Stimulated activated naive CD8-positive, alpha-beta T cell treated with anti-CD3 and anti-CD28 coated beads, Interleukin-15, amount 100 ng/mL, for 72 hours (primary cell): ENCODE results near the gene BMPR2.

Experiments used
- ATAC-seq: fragments of 150-1000 bp; cut with Tn5 transposase; 2 replicates; pipeline ENCODE4 v1.10.0; 2021; ENCODE audit warnings: mild to moderate bottlenecking, moderate library complexity
- DNase-seq, 2 donors: peaks; one replicate each; pipeline ENCODE4 v3.0.0; 2021 to 2022
- H3K27ac Mint-ChIP-seq, 2 donors: one replicate each; pipeline ENCODE4 v1.8.0; 2022; ENCODE audit warnings: mild to moderate bottlenecking in 2 of 2, mixed read lengths in 2 of 2, moderate library complexity in 2 of 2
- H3K27me3 Mint-ChIP-seq: one replicate; pipeline ENCODE4 v1.8.0; 2022; ENCODE audit warnings: mixed read lengths
- H3K4me1 Mint-ChIP-seq: one replicate; pipeline ENCODE4 v1.8.0; 2022; ENCODE audit warnings: mild to moderate bottlenecking, mixed read lengths
- H3K4me3 Mint-ChIP-seq, 2 donors: one replicate each; pipeline ENCODE4 v1.8.0; 2022; ENCODE audit warnings: mild to moderate bottlenecking in 2 of 2, mixed read lengths in 2 of 2, moderate library complexity in 1 of 2
- H3K9me3 Mint-ChIP-seq, 2 donors: one replicate each; pipeline ENCODE4 v1.8.0; 2022; ENCODE audit warnings: mixed read lengths in 2 of 2

The BMPR2 gene

GRCh38 chr2:202613479-202613878 is 237.4 kb downstream of the BMPR2 start:
- ATAC-seq = no peak
- no peak for DNase-seq
- no peaks in the 10 kb centered on the region for H3K9me3 Mint-ChIP-seq

More at GRCh38 chr2:202613479-202613878, 237.4 kb downstream of the BMPR2 start:
- H3K27ac Mint-ChIP-seq = peak overlapping the region in 1 of 2 donors; percentile 23
- H3K27me3 Mint-ChIP-seq = no peaks in the 10 kb centered on the region
- H3K4me3 Mint-ChIP-seq = no peak overlapping the region
- H3K4me1 Mint-ChIP-seq = peaks cover 10% of the 10 kb centered on the region
